ENCODE results near the gene CEP68.

GRCh38 chr2:65077898-65078297 lies 21.7 kb downstream of the CEP68 start:
- TF ChIP-seq CTCF (IDR thresholded peaks at IDR 0.05) (no peak), HEYL (CRISPR knock-in tag; IDR thresholded peaks at IDR 0.05) (no peak), POLR2A (IDR thresholded peaks at IDR 0.05; ENCODE audit: low read length) (no peak)

Measured in A549 (cell line).